Measurements from ENCODE around the gene MAFB. TPM values are rescaled to one million over a fixed set of nuclear protein-coding genes. Genes with fewer than 3 reads are reported as not detected.
"Not testable (repeated sequence)": the region's sequence is repeated elsewhere in the genome, so short reads cannot be mapped to it uniquely, and the experiment has no call there.

MAFB gene
- total RNA-seq = 10 to 100 TPM; 25.7 to 89.4 (median 69.2) TPM

DNA sequence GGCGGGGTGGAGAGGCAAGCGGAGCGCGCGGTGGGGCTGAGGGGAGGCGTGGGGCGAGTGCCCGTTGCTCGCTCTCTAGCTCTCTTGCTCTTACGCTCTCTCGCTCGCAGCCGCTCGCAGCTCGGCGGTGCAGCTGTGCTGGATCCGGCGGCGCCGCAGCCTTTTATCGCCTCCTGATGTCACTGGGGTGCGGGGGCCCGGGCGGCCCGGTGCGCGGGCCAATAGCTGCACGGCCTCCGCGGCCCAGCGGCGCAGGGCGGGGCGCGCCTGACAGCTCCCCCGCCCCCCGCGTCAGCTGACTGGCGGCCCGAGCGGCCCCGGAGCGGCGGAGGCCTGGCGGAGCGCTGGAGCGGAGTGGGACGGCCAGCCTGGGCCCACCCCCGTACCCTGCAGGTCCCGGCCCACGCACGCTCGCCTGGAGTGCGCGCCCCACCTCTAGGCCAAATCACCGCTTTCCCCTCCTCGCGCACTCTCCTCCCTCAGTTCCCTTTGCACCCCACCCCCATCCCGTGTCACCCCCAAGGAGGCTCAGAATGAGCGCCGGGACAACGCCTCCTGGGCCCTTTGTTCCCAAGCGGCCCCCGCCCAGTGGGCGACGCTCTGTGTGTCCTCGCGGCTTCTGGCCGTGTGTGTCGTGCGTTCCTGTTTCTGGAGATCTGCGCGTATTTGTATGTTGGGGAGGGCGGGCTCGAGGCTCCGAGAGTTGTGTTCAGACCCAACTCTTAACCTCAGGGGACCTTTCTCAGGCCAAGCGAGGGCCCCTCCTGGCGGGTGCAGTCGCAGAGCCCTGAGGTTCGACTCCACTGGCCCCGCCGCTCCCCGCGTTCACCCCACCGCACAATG is at the start of gene MAFB:
MAFB (minus strand) TSS at position 137 of the 843 bp plus-strand sequence. CDS start 386 bp downstream, outside the sequence.
- DNase-seq (ENCODE audit: low spot score in 2 of 2) = peak; percentile 95 to 97
- Histone ChIP-seq H3K9me3 (no peaks in the 10 kb centered on the region), H3K36me3 (no peaks in the 10 kb centered on the region), H3K27ac (peak within 1 kb of the TSS; percentile 96), H3K4me3 (peak within 1 kb of the TSS; percentile 93), H3K27me3 (peaks cover 24% of the 10 kb centered on the region), H3K4me1 (peaks cover 36% of the 10 kb centered on the region)
- 0% methylated on average over 7 of the region's 85 CpGs for WGBS
- TF ChIP-seq POLR2A (IDR thresholded peaks at IDR 0.05) (peak; percentile 99), POLR2AphosphoS5 (IDR thresholded peaks at IDR 0.05) (peak; percentile 88 to 99 (median 98))
- TF ChIP-seq, protein P1, sequence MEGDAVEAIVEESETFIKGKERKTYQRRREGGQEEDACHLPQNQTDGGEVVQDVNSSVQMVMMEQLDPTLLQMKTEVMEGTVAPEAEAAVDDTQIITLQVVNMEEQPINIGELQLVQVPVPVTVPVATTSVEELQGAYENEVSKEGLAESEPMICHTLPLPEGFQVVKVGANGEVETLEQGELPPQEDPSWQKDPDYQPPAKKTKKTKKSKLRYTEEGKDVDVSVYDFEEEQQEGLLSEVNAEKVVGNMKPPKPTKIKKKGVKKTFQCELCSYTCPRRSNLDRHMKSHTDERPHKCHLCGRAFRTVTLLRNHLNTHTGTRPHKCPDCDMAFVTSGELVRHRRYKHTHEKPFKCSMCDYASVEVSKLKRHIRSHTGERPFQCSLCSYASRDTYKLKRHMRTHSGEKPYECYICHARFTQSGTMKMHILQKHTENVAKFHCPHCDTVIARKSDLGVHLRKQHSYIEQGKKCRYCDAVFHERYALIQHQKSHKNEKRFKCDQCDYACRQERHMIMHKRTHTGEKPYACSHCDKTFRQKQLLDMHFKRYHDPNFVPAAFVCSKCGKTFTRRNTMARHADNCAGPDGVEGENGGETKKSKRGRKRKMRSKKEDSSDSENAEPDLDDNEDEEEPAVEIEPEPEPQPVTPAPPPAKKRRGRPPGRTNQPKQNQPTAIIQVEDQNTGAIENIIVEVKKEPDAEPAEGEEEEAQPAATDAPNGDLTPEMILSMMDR (IDR thresholded peaks at IDR 0.05) = no peak

DNA sequence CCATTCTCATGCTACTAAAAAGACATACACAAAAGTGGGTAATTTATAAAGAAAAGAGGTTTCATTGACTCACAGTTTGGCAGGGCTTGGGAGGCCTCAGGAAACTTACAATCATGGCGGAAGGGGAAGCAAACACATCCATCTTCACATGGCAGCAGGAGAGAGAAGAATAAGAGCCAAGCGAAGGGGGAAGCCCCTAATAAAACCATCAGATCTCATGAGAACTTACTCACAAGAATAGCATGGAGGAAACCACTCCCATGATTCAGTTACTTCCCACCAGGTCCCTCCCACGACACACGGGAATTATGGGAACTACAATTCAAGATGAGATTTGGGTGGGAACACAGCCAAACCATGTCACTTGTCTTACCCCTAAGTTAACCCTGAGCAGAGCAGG is 47.4 kb upstream of the MAFB start:
- H3K27ac ChIP-seq; H3K27me3 ChIP-seq; H3K36me3 ChIP-seq; H3K4me3 ChIP-seq; DNase-seq (ENCODE audit: low spot score in 2 of 2); H3K4me1 ChIP-seq; H3K9me3 ChIP-seq: not testable (repeated sequence)
- 92% methylated on average over 3 of the region's 4 CpGs for WGBS

- 74% methylated on average over 2 of the region's 2 CpGs for WGBS
- Histone ChIP-seq H3K4me3 (no peak overlapping the region), H3K27me3 (peaks cover 6% of the 10 kb centered on the region), H3K27ac (no peak overlapping the region), H3K36me3 (no peaks in the 10 kb centered on the region), H3K4me1 (no peaks in the 10 kb centered on the region), H3K9me3 (no peaks in the 10 kb centered on the region)
- no peak for DNase-seq (ENCODE audit: low spot score in 2 of 2)
- TF ChIP-seq, protein P1 (IDR thresholded peaks at IDR 0.05) = no peak
- TF ChIP-seq POLR2AphosphoS5 (IDR thresholded peaks at IDR 0.05) (no peak), POLR2A (IDR thresholded peaks at IDR 0.05) (no peak), EP300 (IDR thresholded peaks at IDR 0.05) (no peak)
Measured at GRCh38 chr20:40728996-40729395, 40.0 kb upstream of the MAFB start.

DNA sequence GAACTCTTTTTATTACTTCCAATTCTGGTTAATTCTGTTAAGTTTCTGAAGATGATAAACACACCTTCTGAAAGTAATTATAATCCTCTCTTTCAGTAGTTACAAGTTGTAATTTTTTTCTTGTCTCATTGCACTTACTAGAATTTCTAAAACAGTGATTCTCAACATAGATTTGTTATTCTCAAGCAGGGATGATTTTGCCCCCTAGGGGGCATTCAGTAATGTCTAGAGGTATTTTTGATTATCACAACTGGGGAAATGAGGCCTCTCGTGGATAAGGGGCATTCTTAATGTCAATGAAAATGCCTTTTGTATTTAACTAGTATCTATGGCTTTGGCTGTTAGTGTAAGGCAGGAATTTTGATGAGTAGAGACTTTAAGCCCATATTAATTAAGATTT is 39.4 kb upstream of the MAFB start:
- 66% methylated on average over 1 of the region's 1 CpG for WGBS
- H3K36me3 ChIP-seq = no peaks in the 10 kb centered on the region
- H3K27ac ChIP-seq = no peak overlapping the region
- no peak overlapping the region for H3K4me3 ChIP-seq
- no peaks in the 10 kb centered on the region for H3K9me3 ChIP-seq
- no peak for DNase-seq (ENCODE audit: low spot score in 2 of 2)
- no peak for TF ChIP-seq POLR2AphosphoS5 (IDR thresholded peaks at IDR 0.05)
- H3K4me1 ChIP-seq = no peaks in the 10 kb centered on the region
- H3K27me3 ChIP-seq = peaks cover 3% of the 10 kb centered on the region

GRCh38 chr20:40727960-40728359 is 38.9 kb upstream of the MAFB start:
- Histone ChIP-seq H3K27ac (no peak overlapping the region), H3K4me3 (no peak overlapping the region), H3K27me3 (no peaks in the 10 kb centered on the region), H3K9me3 (no peaks in the 10 kb centered on the region), H3K36me3 (no peaks in the 10 kb centered on the region), H3K4me1 (no peaks in the 10 kb centered on the region)
- no peak for TF ChIP-seq EP300 (IDR thresholded peaks at IDR 0.05)
- TF ChIP-seq, protein P1 (IDR thresholded peaks at IDR 0.05) = no peak
- TF ChIP-seq POLR2AphosphoS5 (IDR thresholded peaks at IDR 0.05) = no peak
- no peak for TF ChIP-seq POLR2A (IDR thresholded peaks at IDR 0.05)
- DNase-seq (ENCODE audit: low spot score in 2 of 2) = no peak

DNA sequence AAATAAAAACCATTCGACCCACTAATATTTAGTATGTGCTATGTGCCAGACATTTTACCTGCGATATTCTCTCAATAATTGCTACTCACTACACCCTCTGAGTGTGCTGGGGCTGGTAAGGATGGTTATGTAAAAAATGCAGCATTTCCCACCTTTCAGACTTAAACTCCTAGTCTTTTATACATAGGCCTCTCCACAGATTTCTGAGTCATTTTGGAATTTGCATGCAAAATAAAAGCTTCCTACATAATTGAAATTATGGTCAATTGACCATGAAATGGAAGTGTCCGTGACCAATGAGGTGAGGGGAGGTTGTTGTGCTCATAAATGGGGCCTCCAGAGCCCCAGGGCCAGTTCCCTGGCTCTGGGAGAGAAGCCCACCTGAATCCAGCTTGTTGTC is 37.7 kb upstream of the MAFB start:
- TF ChIP-seq POLR2AphosphoS5 (IDR thresholded peaks at IDR 0.05) (no peak), EP300 (IDR thresholded peaks at IDR 0.05) (no peak), POLR2A (IDR thresholded peaks at IDR 0.05) (no peak)
- TF ChIP-seq, protein P1 (IDR thresholded peaks at IDR 0.05) = no peak
- no peaks in the 10 kb centered on the region for H3K36me3 ChIP-seq
- H3K4me3 ChIP-seq = no peak overlapping the region
- DNase-seq (ENCODE audit: low spot score in 2 of 2) = no peak
- H3K9me3 ChIP-seq = no peaks in the 10 kb centered on the region
- no peaks in the 10 kb centered on the region for H3K27me3 ChIP-seq
- WGBS = 64% methylated on average over 3 of the region's 3 CpGs
- no peak overlapping the region for H3K27ac ChIP-seq
- H3K4me1 ChIP-seq = no peaks in the 10 kb centered on the region
